ENCODE measurements around the gene PI4K2A. TPM values are rescaled to one million over a fixed set of nuclear protein-coding genes. Genes with fewer than 3 reads are reported as not detected.
"Not testable (repeated sequence)": the region's sequence is repeated elsewhere in the genome, so short reads cannot be mapped to it uniquely, and the experiment has no call there.

Gene PI4K2A
- total and polyA plus RNA-seq, 2 donors: 7.4 to 11.7 TPM

GRCh38 chr10:97667463-97667862, 27.0 kb downstream of the PI4K2A start:
- Histone ChIP-seq H3K4me3 (ENCODE audit: low read depth, low read length) (no peak overlapping the region), H3K36me3 (ENCODE audit: insufficient read depth) (peaks cover 2% of the 10 kb centered on the region), H3K4me1 (ENCODE audit: insufficient read depth) (no peaks in the 10 kb centered on the region), H3K27ac (ENCODE audit: low read depth) (no peak overlapping the region)
- WGBS: 83% methylated on average over 6 of the region's 6 CpGs
- DNase-seq (ENCODE audit: extremely low spot score): no peak

GRCh38 chr10:97669571-97669970, 29.1 kb downstream of the PI4K2A start:
- DNase-seq (ENCODE audit: extremely low spot score): no peak
- Histone ChIP-seq H3K4me1 (ENCODE audit: insufficient read depth) (no peaks in the 10 kb centered on the region), H3K4me3 (ENCODE audit: low read depth, low read length) (no peak overlapping the region), H3K36me3 (ENCODE audit: insufficient read depth) (peaks cover 2% of the 10 kb centered on the region), H3K27ac (ENCODE audit: low read depth) (no peak overlapping the region)
- 78% methylated on average over 1 of the region's 1 CpG for WGBS

DNA sequence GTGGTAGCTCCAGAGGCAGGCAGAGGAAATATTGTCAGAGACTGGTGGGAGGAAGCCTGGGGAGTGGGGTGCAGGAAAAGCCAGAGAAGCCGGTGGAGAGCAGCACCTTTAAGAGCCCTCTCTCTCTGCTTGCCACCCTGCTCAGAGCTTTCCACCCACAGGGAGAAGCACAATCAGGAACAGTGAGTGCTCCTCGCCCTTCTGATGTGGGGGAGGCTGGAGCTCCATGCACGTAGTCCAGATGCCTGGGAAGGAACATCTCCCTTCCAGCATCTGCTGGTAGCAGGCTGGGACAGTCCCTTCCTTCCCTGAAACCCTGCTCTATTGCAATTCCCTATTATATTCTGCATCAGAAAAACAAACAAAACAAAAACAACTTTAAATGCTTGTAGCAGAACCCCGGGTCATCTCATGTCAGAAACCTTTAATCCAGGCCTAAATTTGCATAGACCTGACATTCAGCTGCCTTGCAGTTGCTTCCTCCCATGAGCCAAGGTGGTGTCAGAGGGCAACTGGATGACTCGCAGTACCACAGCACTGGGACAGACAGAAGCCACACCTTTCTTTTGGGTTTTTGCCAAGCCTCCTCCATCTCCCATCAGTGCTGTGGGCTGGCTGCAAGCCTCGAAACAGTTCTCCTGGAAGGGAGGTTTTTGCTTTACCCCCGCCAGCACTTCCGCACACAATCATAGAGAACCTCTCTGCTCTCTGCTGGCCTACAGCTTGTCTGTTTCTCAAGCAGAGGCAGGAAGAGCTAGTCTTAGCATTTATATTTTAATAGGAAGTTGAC, 33.5 kb downstream of the PI4K2A start:
- no peak for DNase-seq (ENCODE audit: extremely low spot score)
- no peak overlapping the region for H3K4me3 ChIP-seq (ENCODE audit: low read depth, low read length)
- no peak overlapping the region for H3K27ac ChIP-seq (ENCODE audit: low read depth)
- no peaks in the 10 kb centered on the region for H3K4me1 ChIP-seq (ENCODE audit: insufficient read depth)
- WGBS: 77% methylated on average over 8 of the region's 8 CpGs
- no peaks in the 10 kb centered on the region for H3K36me3 ChIP-seq (ENCODE audit: insufficient read depth)

DNA sequence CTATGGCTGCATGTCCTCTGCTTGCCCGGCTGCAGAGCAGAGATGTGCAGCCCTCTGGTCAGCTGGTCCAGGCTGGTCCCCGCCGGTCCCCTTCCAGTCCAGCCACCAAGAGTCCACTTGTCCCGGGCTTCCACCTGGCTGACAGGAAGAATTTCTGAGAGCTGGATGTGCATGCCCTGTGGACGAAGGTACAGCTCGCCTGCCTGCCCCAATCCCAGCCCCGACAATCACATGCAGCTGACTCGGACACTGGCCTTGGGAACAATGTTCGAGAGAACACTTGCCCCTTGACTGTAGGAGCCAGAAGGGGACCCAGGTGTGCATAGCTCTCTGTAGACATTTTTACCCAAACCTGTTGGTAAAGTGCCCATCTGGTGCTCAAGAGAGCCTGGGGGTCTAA, 34.8 kb downstream of the PI4K2A start:
- DNase-seq (ENCODE audit: extremely low spot score): no peak
- Histone ChIP-seq H3K27ac (ENCODE audit: low read depth) (no peak overlapping the region), H3K4me1 (ENCODE audit: insufficient read depth) (no peaks in the 10 kb centered on the region), H3K4me3 (ENCODE audit: low read depth, low read length) (no peak overlapping the region), H3K36me3 (ENCODE audit: insufficient read depth) (no peaks in the 10 kb centered on the region)
- 93% methylated on average over 9 of the region's 9 CpGs for WGBS

DNA sequence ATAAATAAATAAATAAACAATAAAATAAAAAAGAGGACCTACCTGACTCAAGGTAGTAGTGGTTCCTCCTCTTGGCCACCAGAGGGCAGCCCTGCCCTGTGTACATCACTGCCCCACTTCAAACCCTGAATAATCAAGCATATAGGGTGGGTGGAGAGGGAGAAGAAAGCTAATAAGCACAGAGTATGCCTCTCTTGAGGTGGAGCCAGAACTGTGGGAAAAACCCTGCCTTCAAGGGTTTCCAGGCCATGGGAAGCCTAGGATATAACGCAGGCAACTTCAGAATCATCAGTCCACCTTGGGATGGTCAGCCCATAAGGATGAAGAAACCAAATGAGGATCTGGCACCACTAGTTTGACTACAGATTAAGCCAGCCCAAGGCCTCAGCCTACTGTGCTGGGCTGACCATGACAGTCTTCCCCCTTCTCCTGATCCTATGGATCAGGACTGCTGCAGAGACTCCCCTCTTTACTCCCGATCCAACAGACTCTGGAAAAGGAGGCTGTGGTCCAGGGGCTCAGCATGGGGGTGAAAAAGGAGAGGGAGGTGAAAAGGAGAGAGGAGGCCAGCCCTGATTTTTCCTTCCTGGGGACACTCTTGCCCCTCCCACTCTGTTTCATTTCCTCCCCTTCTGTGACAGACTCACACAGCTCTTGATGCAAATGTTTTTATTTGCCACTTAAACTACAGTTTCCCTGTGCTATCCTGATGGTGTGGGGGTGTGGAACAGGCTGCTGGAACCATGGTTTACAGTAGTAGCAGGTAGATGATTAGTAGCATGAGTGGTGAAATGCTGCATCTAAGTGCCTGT, 36.5 kb downstream of the PI4K2A start:
- WGBS: 91% methylated on average over 2 of the region's 2 CpGs

DNA sequence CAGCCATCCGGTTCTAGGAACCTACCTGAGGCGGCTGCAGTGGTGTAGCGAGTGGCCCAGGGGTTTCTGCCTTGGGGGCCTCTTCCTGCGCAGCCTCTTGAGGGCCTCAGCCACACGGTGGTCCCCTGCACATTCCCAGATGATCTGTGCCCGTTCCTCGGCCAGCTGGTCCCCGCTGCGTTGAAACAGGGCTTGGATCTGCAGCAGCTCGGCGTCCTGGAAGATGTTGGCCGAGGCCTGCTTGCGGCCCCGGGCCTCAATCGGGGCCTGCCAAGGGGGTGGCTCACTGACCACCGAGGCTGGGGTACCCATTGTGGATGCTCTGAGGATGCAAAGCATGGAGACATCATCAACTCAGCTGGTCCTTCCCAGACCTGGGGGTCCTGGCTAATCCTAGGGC, 39.1 kb downstream of the PI4K2A start:
- no peak overlapping the region for H3K4me3 ChIP-seq (ENCODE audit: low read depth, low read length)
- no peak for DNase-seq (ENCODE audit: extremely low spot score)
- no peak overlapping the region for H3K27ac ChIP-seq (ENCODE audit: low read depth)
- H3K36me3 ChIP-seq (ENCODE audit: insufficient read depth): no peaks in the 10 kb centered on the region
- H3K4me1 ChIP-seq (ENCODE audit: insufficient read depth): no peaks in the 10 kb centered on the region
- 93% methylated on average over 16 of the region's 16 CpGs for whole genome bisulfite sequencing

More for the DNA sequence above, 36.5 kb downstream of the PI4K2A start:
- no peak for DNase-seq (ENCODE audit: extremely low spot score)
- Histone ChIP-seq H3K36me3 (ENCODE audit: insufficient read depth) (no peaks in the 10 kb centered on the region), H3K4me1 (ENCODE audit: insufficient read depth) (no peaks in the 10 kb centered on the region), H3K27ac (ENCODE audit: low read depth) (no peak overlapping the region), H3K4me3 (ENCODE audit: low read depth, low read length) (no peak overlapping the region)

DNA sequence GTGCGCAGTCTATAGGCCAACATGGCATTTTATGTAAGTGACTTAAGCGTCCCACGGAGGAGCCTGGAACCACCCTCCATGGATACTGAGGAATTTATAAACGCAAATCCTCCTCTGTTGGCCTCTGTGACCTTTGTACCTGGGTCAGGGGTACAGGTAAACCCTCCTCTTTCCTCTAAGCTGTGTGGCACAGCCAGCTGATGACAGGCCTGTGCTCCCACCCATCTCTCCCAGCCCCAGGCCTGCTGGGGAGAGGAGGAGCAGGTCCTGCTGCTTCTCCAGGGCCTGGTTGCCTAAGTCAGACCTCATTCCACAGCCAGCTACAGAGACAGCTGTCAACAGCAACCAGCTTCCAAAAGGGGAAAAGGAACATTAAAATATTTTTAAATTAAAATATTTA, 41.6 kb downstream of the PI4K2A start:
- no peaks in the 10 kb centered on the region for H3K36me3 ChIP-seq (ENCODE audit: insufficient read depth)
- no peak for DNase-seq (ENCODE audit: extremely low spot score)
- 86% methylated on average over 4 of the region's 4 CpGs for WGBS
- no peaks in the 10 kb centered on the region for H3K4me1 ChIP-seq (ENCODE audit: insufficient read depth)
- no peak overlapping the region for H3K27ac ChIP-seq (ENCODE audit: low read depth)
- H3K4me3 ChIP-seq (ENCODE audit: low read depth, low read length): no peak overlapping the region

DNA sequence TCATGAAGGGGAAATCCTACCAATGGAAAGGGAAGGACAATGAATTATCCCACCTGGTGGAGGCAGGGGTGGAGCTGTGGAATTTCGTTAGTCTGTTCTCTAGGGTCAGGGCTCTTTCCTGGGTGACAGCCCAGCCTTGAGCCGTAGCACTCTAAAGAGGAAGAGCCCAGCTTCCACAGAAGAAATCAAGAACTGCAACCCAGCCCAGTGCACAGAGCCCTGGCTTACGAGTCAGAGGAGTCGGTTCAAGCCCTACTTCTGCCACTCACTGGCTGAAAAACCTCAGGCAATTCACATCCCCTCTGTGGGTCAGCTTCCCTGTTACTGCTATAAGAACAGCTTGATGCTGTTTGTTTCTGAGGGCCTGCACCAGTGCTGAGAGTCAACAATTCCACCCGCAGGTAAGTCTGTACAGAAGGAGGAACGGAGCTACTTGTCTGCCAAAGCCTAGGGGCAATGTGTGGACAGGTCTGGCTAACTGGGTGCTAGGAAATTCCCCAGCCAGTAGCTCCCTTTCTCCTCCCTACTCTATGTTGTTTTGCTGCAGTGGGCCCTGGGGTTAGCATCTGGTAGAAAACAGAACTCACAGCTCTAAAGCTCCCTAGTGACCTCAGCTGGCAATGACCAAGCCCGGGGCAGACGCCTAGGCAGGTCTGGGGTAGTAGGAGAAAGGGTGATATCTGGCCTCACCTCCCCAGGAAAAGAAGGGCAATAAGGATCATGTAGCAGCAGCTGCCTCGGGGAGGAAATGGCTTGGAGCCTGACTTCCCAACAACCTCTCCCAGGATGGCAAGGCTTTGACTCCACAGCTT, 43.3 kb downstream of the PI4K2A start:
- Histone ChIP-seq H3K36me3 (ENCODE audit: insufficient read depth) (no peaks in the 10 kb centered on the region), H3K27ac (ENCODE audit: low read depth) (peak overlapping the region; percentile 13), H3K4me3 (ENCODE audit: low read depth, low read length) (no peak overlapping the region), H3K4me1 (ENCODE audit: insufficient read depth) (no peaks in the 10 kb centered on the region)
- 55% methylated on average over 9 of the region's 9 CpGs for WGBS
- no peak for DNase-seq (ENCODE audit: extremely low spot score)

DNA sequence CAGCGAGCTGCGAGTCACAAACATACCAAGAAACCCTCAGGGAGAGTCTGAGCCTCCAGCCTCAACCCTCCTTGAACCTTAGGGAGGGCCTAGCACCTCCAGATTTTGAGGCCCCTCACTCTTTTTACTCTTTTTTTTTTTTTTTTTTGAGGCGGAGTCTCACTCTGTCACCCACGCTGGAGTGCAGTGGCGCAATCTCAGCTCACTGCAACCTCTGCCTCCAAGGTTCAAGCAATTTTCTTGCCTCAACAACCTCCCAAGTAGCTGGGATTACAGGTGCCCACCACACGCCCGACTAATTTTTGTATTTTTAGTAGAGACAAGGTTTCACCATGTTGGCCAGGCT, 43.9 kb downstream of the PI4K2A start:
- H3K4me1 ChIP-seq (ENCODE audit: insufficient read depth); H3K27ac ChIP-seq (ENCODE audit: low read depth); DNase-seq (ENCODE audit: extremely low spot score); H3K36me3 ChIP-seq (ENCODE audit: insufficient read depth); H3K4me3 ChIP-seq (ENCODE audit: low read depth, low read length): not testable (repeated sequence)
- WGBS: 82% methylated on average over 7 of the region's 7 CpGs

GRCh38 chr10:97684866-97685394, 44.5 kb downstream of the PI4K2A start:
- no peak overlapping the region for H3K27ac ChIP-seq (ENCODE audit: low read depth)
- H3K36me3 ChIP-seq (ENCODE audit: insufficient read depth): no peaks in the 10 kb centered on the region
- H3K4me3 ChIP-seq (ENCODE audit: low read depth, low read length): no peak overlapping the region
- H3K4me1 ChIP-seq (ENCODE audit: insufficient read depth): no peaks in the 10 kb centered on the region
- 72% methylated on average over 5 of the region's 5 CpGs for WGBS
- DNase-seq (ENCODE audit: extremely low spot score): no peak

GRCh38 chr10:97685395-97685958, 45.0 kb downstream of the PI4K2A start:
- no peaks in the 10 kb centered on the region for H3K4me1 ChIP-seq (ENCODE audit: insufficient read depth)
- DNase-seq (ENCODE audit: extremely low spot score): no peak

GRCh38 chr10:97686301-97686961, 46.0 kb downstream of the PI4K2A start:
- H3K36me3 ChIP-seq (ENCODE audit: insufficient read depth): no peaks in the 10 kb centered on the region
- no peak for DNase-seq (ENCODE audit: extremely low spot score)
- WGBS: 16% methylated on average over 14 of the region's 14 CpGs

More at GRCh38 chr10:97685395-97685958, 45.0 kb downstream of the PI4K2A start:
- WGBS: 40% methylated on average over 2 of the region's 2 CpGs
- Histone ChIP-seq H3K27ac (ENCODE audit: low read depth) (no peak overlapping the region), H3K4me3 (ENCODE audit: low read depth, low read length) (peak overlapping the region; percentile 68), H3K36me3 (ENCODE audit: insufficient read depth) (no peaks in the 10 kb centered on the region)

More at GRCh38 chr10:97686301-97686961, 46.0 kb downstream of the PI4K2A start:
- no peaks in the 10 kb centered on the region for H3K4me1 ChIP-seq (ENCODE audit: insufficient read depth)
- peak overlapping the region; percentile 68 for H3K4me3 ChIP-seq (ENCODE audit: low read depth, low read length)
- peak overlapping the region; percentile 93 for H3K27ac ChIP-seq (ENCODE audit: low read depth)

All from urinary bladder (tissue), 4 donors.